K562 (cell line): ENCODE data around the gene SDC3. TPM values are rescaled to one million over a fixed set of nuclear protein-coding genes. Genes with fewer than 3 reads are reported as not detected.

Experiments used
- CAMTA2 ChIP-seq: fragments of 250-450 bp; sonication (Bioruptor Pico); conservative IDR thresholded peaks from 2 replicates; pipeline ENCODE4 v1.5.1; 2022
- CBFA2T2 ChIP-seq: fragments of 450-650 bp; conservative IDR thresholded peaks from 2 replicates; pipeline ENCODE4 v1.6.1; 2017; ENCODE audit warnings: mild to moderate bottlenecking
- CHD2 ChIP-seq: IDR thresholded peaks from 2 replicates; pipeline ENCODE4 v1.6.1; 2011; ENCODE audit warnings: low read depth, low read length
- CSDE1 ChIP-seq, 2 experiments: fragments of 450-650 bp; IDR thresholded peaks; 2 replicates each; pipeline ENCODE4 v1.6.1; 2016; ENCODE audit warnings: mild to moderate bottlenecking in 1 of 2
- HDAC8 ChIP-seq: fragments of 450-650 bp; IDR thresholded peaks from 2 replicates; pipeline ENCODE4 v1.6.1; 2016; ENCODE audit warnings: mild to moderate bottlenecking, missing genetic modification characterization, moderate library complexity, missing compliant biosample characterization
- HEY1 ChIP-seq: fragments of 250-450 bp; sonication (Bioruptor Pico); IDR thresholded peaks from 2 replicates; pipeline ENCODE4 v1.5.0; 2020; ENCODE audit warnings: mild to moderate bottlenecking, moderate library complexity, borderline replicate concordance
- MED1 ChIP-seq: sonication (generic); formaldehyde crosslinking; IDR thresholded peaks from 2 replicates; pipeline ENCODE4 v1.8.1; 2023; ENCODE audit warnings: missing genetic modification reagents, borderline replicate concordance
- NCOA4 ChIP-seq: fragments of 450-650 bp; IDR thresholded peaks from 2 replicates; pipeline ENCODE4 v1.6.1; 2018; ENCODE audit warnings: mild to moderate bottlenecking; ENCODE audit not compliant: partially characterized antibody
- SIN3B ChIP-seq: fragments of 450-650 bp; IDR thresholded peaks from 2 replicates; pipeline ENCODE4 v1.6.1; 2017; ENCODE audit warnings: low read depth, mild to moderate bottlenecking, moderate library complexity
- SPI1 ChIP-seq: IDR thresholded peaks from 2 replicates; pipeline ENCODE4 v1.6.1; 2011; ENCODE audit warnings: low read depth, low read length, control low read depth, borderline replicate concordance
- SREBF2 ChIP-seq: sonication (generic); formaldehyde crosslinking; IDR thresholded peaks from 2 replicates; pipeline ENCODE4 v1.4.0; 2020; ENCODE audit warnings: mild to moderate bottlenecking, missing genetic modification reagents
- TCF3 ChIP-seq: sonication (generic); formaldehyde crosslinking; IDR thresholded peaks from 2 replicates; pipeline ENCODE4 v1.4.0; 2020; ENCODE audit warnings: mild to moderate bottlenecking, missing genetic modification reagents
- ZEB2 ChIP-seq: fragments of 450-650 bp; IDR thresholded peaks from 2 replicates; pipeline ENCODE4 v1.6.1; 2016
- ZNF143 ChIP-seq: sonication (generic); formaldehyde crosslinking; IDR thresholded peaks from 2 replicates; pipeline ENCODE4 v1.9.0; 2022; ENCODE audit warnings: mild to moderate bottlenecking, missing genetic modification reagents
- ZNF263 ChIP-seq: sonication (generic); formaldehyde crosslinking; IDR thresholded peaks from 2 replicates; pipeline ENCODE4 v1.8.0; 2022; ENCODE audit warnings: mild to moderate bottlenecking, missing genetic modification reagents, borderline replicate concordance
- ZNF507 ChIP-seq: conservative IDR thresholded peaks from 2 replicates; pipeline ENCODE4 v1.6.1; 2017; ENCODE audit warnings: missing genetic modification characterization, missing compliant biosample characterization
- ZNF668 ChIP-seq: fragments of 250-450 bp; sonication (Bioruptor Pico); IDR thresholded peaks from 2 replicates; pipeline ENCODE4 v1.8.0; 2022; ENCODE audit warnings: mild to moderate bottlenecking, inconsistent platforms
- polyA plus RNA-seq, 8 experiments: library from polyadenylated mRNA; depleted of rRNA in 4 of 8; stranded (reverse) in 5 of 8; unstranded in 3 of 8; fragments of >200 nt; fragmentation: Nextera tagmentation in 2 of 8; fragmentation: Illumina TruSeq in 1 of 8; extraction: Ambion mirVana in 2 of 8; extraction: Trizol in 1 of 8; gene quantifications; 2 replicates each; pipeline versions ENCODE4 v1.2.1 to v1.2.3, GENCODE V29; 2011 to 2014; ENCODE audit warnings: inconsistent platforms in 1 of 8, missing spikeins in 1 of 8
- total RNA-seq, 7 experiments: library from RNA; depleted of rRNA in 6 of 7; stranded (reverse); fragments of >200 nt in 6 of 7; fragmentation: Illumina TruSeq in 2 of 7; extraction: Trizol in 2 of 7; gene quantifications; 2 replicates each; pipeline versions ENCODE4 v1.2.1 to v1.2.3, GENCODE V29; 2011 to 2021; ENCODE audit warnings: low replicate concordance in 1 of 7
- TF ChIP-seq, protein P1 (sequence below): fragments of 250-450 bp; sonication (Bioruptor Pico); IDR thresholded peaks from 2 replicates; pipeline ENCODE4 v1.5.0; 2020; ENCODE audit warnings: mild to moderate bottlenecking, borderline replicate concordance
- TF ChIP-seq, protein P2 (sequence below): sonication (generic); formaldehyde crosslinking; IDR thresholded peaks from 2 replicates; pipeline ENCODE4 v1.8.1; 2023; ENCODE audit warnings: mild to moderate bottlenecking, missing genetic modification reagents
- TF ChIP-seq, protein P3 (sequence below): fragments of 250-450 bp; sonication (Bioruptor Pico); IDR thresholded peaks from 2 replicates; pipeline ENCODE4 v1.8.0; 2022; ENCODE audit warnings: moderate library complexity, mild to moderate bottlenecking, inconsistent platforms
- TF ChIP-seq, protein P4 (sequence below): fragments of 450-650 bp; IDR thresholded peaks from one replicate; pipeline ENCODE4 v1.6.1; 2018; ENCODE audit warnings: mild to moderate bottlenecking, moderate library complexity; ENCODE audit not compliant: partially characterized antibody
- TF ChIP-seq, protein P5 (sequence below), 2 experiments: IDR thresholded peaks; 2 replicates each; pipeline ENCODE4 v1.6.1; 2012; ENCODE audit warnings: improper control_type of control experiment in 2 of 2, low read depth in 2 of 2, low read length in 2 of 2, borderline replicate concordance in 1 of 2

The SDC3 gene
- total and polyA plus RNA-seq, 9 of the 15 experiments (the other 6 are each of a cell fraction or from before 2014, with no cell fraction given) = 0.38 to 44.1 (median 12.1) TPM

DNA sequence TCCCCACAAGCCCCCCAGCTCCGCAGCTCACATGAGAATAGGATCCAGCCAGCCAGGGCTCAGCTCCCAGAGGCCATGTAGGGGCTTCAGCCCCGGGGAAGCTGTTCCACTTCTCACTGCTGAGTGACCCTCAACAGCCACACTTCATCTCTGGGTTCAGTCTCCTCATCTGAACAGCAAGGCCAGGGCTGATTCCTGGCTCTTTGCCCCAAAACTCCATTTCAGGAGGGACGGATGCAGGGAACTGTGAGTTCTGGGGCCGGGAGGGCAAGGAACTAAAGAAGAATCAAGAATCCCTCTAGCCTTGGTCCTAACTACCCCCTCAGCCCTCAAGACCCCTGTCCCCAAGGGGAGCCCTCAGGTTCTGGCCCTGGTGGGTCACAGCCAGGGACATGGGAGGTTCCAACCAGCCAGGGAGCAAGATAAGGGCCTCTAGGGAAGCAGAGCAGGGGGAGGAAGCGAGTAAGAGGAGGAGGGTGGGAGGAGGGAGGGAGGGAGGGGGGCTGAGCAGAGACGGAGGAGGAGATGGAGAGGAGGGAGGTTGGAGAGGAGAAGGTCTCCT lies 13.1 kb downstream of the SDC3 start (continued):
- TF ChIP-seq, protein P1, sequence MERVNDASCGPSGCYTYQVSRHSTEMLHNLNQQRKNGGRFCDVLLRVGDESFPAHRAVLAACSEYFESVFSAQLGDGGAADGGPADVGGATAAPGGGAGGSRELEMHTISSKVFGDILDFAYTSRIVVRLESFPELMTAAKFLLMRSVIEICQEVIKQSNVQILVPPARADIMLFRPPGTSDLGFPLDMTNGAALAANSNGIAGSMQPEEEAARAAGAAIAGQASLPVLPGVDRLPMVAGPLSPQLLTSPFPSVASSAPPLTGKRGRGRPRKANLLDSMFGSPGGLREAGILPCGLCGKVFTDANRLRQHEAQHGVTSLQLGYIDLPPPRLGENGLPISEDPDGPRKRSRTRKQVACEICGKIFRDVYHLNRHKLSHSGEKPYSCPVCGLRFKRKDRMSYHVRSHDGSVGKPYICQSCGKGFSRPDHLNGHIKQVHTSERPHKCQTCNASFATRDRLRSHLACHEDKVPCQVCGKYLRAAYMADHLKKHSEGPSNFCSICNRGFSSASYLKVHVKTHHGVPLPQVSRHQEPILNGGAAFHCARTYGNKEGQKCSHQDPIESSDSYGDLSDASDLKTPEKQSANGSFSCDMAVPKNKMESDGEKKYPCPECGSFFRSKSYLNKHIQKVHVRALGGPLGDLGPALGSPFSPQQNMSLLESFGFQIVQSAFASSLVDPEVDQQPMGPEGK (CRISPR knock-in tag) = no peak
- no peak for TF ChIP-seq HDAC8
- TF ChIP-seq, protein P2, sequence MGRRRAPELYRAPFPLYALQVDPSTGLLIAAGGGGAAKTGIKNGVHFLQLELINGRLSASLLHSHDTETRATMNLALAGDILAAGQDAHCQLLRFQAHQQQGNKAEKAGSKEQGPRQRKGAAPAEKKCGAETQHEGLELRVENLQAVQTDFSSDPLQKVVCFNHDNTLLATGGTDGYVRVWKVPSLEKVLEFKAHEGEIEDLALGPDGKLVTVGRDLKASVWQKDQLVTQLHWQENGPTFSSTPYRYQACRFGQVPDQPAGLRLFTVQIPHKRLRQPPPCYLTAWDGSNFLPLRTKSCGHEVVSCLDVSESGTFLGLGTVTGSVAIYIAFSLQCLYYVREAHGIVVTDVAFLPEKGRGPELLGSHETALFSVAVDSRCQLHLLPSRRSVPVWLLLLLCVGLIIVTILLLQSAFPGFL (CRISPR knock-in tag) = no peak
- no peak for TF ChIP-seq CSDE1 (IDR thresholded peaks at IDR 0.05)
- TF ChIP-seq SPI1 = peak; percentile 49; the same call in 1 of the 2 replicates
- TF ChIP-seq, protein P3, sequence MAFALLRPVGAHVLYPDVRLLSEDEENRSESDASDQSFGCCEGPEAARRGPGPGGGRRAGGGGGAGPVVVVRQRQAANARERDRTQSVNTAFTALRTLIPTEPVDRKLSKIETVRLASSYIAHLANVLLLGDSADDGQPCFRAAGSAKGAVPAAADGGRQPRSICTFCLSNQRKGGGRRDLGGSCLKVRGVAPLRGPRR = no peak
- TF ChIP-seq ZNF263 (CRISPR knock-in tag) = no peak; the same call in 1 of the 2 replicates
- TF ChIP-seq TCF3 (CRISPR knock-in tag) = 0 out of 2 replicates have a peak, but pooled peaks have one; percentile 9
- no peak for TF ChIP-seq SIN3B
- no peak for TF ChIP-seq CBFA2T2
- TF ChIP-seq ZNF507 (tag) = no peak
- TF ChIP-seq, protein P4, sequence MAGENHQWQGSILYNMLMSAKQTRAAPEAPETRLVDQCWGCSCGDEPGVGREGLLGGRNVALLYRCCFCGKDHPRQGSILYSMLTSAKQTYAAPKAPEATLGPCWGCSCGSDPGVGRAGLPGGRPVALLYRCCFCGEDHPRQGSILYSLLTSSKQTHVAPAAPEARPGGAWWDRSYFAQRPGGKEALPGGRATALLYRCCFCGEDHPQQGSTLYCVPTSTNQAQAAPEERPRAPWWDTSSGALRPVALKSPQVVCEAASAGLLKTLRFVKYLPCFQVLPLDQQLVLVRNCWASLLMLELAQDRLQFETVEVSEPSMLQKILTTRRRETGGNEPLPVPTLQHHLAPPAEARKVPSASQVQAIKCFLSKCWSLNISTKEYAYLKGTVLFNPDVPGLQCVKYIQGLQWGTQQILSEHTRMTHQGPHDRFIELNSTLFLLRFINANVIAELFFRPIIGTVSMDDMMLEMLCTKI = no peak
- no peak for TF ChIP-seq NCOA4
- TF ChIP-seq ZNF143 (CRISPR knock-in tag) = no peak
- TF ChIP-seq HEY1 = no peak
- TF ChIP-seq MED1 (CRISPR knock-in tag) = no peak
- TF ChIP-seq, protein P5, sequence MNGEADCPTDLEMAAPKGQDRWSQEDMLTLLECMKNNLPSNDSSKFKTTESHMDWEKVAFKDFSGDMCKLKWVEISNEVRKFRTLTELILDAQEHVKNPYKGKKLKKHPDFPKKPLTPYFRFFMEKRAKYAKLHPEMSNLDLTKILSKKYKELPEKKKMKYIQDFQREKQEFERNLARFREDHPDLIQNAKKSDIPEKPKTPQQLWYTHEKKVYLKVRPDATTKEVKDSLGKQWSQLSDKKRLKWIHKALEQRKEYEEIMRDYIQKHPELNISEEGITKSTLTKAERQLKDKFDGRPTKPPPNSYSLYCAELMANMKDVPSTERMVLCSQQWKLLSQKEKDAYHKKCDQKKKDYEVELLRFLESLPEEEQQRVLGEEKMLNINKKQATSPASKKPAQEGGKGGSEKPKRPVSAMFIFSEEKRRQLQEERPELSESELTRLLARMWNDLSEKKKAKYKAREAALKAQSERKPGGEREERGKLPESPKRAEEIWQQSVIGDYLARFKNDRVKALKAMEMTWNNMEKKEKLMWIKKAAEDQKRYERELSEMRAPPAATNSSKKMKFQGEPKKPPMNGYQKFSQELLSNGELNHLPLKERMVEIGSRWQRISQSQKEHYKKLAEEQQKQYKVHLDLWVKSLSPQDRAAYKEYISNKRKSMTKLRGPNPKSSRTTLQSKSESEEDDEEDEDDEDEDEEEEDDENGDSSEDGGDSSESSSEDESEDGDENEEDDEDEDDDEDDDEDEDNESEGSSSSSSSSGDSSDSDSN (IDR thresholded peaks at IDR 0.05; ENCODE audit: borderline replicate concordance in 1 of 2, low read depth in 2 of 2, low read length in 2 of 2) = 0 out of 4 replicates have a peak, but pooled peaks of 1 of the 2 experiments have one; percentile 13
- no peak for TF ChIP-seq CHD2
- TF ChIP-seq CAMTA2 (CRISPR knock-in tag) = no peak
- no peak for TF ChIP-seq SREBF2 (CRISPR knock-in tag)
- no peak for TF ChIP-seq ZEB2
- 0 out of 2 replicates have a peak, but pooled peaks have one; percentile 15 for TF ChIP-seq ZNF668 (CRISPR knock-in tag)
